22Rv1 (cell line): ENCODE measurements around the gene ASAP2.

ENCODE experiments used
- CTCF ChIP-seq: fragments of 450-650 bp; IDR thresholded peaks from 2 replicates; pipeline ENCODE4 v1.5.1; 2017; ENCODE audit warnings: mild to moderate bottlenecking
- ZFX ChIP-seq: fragments of 450-650 bp; IDR thresholded peaks from 2 replicates; pipeline ENCODE4 v1.6.1; 2017; ENCODE audit warnings: antibody characterized with exemption, borderline replicate concordance

GRCh38 chr2:9356261-9356660 is 149.6 kb downstream of the ASAP2 start:
- no peak for TF ChIP-seq CTCF
- no peak for TF ChIP-seq ZFX
